GM19025 (cell line): ENCODE measurements around the gene MYO7B.
"Not testable (repeated sequence)": the region's sequence is repeated elsewhere in the genome, so short reads cannot be mapped to it uniquely, and the experiment has no call there.

Experiments
- ATAC-seq: cut with Tn5 transposase; IDR thresholded peaks from one replicate; pipeline ENCODE4 v1.9.1; 2021; ENCODE audit warnings: mild to moderate bottlenecking, low read depth, moderate library complexity; ENCODE audit not compliant: unreplicated experiment

The MYO7B gene

GRCh38 chr2:127570282-127571250 lies 35.1 kb downstream of the MYO7B start:
- no peak for ATAC-seq

DNA sequence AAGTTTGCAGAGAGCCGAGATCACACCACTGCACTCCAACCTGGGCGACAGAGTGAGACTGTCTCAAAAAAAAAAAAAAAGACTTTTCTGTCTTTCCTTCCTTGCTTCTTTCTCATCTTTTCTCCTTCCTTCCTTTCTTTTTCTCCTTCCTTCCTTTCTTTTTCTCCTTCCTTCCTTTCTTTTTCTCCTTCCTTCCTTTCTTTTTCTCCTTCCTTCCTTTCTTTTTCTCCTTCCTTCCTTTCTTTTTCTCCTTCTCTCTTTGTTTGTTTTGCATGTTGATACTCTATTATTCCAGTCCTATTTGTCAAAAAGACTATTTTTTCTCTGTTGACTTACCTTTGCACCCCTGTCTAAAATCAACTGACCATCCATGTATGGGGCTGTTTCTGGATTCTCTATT lies 36.9 kb downstream of the MYO7B start:
- ATAC-seq: not testable (repeated sequence)

- no peak for ATAC-seq
These were observed 37.4 kb downstream of the MYO7B start for GRCh38 chr2:127572841-127573240.

DNA sequence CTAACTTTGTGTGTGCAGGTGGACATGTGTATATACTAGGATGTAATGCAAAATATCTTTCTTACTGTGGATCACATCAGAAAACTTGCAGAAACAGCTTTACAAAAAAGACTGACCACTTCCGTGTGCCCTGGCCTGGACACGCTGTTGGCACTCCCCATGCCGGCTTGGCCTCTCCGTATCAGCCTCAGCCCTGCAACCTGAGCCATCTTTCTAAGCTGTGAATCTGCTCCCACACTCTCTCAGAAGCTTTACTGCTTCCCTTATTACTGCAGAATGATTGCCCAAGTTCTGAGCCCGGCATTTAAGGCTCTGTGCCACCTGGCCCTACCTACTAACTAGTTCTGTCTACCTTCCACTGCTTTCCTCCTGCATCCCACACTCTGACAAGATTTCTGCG lies 37.8 kb downstream of the MYO7B start:
- no peak for ATAC-seq

GRCh38 chr2:127573771-127574170 lies 38.3 kb downstream of the MYO7B start:
- no peak for ATAC-seq

DNA sequence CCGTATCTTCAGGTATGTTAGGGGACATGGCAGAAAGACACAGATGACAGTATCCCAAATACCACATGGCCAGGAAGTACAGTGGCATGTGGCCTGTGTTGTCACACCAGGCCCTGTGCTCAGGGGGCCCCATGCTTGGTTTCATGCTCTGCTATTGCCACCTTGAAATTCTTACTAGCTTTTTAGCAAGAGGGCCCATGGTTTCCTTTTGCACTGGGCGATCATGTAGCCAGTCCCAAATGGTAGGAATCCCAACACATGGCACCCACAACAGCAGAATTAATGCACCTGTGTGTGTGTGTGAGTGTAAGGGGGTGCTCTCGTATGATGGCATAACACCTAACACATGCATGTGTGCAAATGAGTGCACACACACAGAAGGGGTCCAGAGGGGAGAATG lies 39.2 kb downstream of the MYO7B start:
- ATAC-seq: no peak

GRCh38 chr2:127575185-127575765 lies 39.8 kb downstream of the MYO7B start:
- no peak for ATAC-seq

- no peak for ATAC-seq
These were observed 40.5 kb downstream of the MYO7B start for GRCh38 chr2:127575941-127576432.

DNA sequence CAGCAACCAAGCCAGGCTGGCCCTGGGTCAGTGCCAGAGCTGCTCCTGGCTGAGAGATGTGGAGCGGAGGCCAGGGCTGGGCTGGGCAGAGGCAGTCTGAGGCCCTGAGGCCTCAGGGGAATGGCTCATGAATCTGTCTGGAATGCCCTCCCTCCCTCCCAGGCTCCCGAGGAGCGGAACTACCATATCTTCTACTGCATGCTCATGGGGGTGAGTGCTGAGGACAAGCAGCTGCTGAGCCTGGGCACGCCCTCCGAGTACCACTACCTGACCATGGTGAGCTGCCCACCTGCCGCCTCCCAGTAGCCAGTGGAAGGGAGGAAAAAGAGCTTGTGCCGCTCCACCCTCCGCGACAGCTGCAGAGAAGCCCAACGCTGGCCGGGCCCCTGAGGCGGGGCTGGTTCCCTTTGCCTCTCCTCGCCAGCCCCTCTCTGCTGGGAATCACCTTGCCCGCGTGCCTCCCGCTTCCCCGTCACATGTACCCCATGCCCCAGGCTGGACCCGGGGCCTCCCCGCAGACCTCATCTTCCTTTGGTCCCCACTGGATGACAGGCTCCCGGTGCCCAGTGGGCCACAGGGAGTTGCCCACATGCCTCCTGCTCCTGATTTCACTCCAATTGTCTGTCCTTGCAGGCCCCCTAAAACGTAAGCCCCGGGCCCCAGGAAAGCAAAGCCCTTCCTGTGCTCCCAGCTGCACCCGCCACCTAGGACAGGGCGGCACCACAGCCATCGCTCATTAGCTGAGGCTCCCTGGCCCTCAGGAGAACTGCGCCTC lies 41.1 kb downstream of the MYO7B start:
- no peak for ATAC-seq

GRCh38 chr2:127577208-127577475 lies 41.7 kb downstream of the MYO7B start:
- ATAC-seq: no peak

DNA sequence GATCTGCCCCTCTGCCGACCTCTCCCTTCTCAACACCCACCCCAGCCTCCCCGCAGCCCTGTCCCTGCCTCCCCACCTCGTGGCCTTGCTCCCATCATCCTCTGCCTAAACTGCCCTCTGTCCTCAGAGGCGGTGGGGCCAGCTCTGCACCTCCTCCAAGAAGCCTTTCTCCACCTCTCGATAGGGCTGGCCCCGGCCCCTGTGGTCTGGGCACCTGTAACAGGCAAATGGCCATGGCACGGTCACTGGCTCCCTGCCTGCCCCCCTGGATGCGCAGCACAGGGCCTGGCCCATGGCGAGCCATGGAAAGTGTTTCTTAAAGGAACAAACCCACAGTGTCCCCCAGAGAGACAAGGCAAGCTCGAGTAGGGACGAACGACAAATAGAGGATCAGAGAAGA lies 42.0 kb downstream of the MYO7B start:
- ATAC-seq: no peak

DNA sequence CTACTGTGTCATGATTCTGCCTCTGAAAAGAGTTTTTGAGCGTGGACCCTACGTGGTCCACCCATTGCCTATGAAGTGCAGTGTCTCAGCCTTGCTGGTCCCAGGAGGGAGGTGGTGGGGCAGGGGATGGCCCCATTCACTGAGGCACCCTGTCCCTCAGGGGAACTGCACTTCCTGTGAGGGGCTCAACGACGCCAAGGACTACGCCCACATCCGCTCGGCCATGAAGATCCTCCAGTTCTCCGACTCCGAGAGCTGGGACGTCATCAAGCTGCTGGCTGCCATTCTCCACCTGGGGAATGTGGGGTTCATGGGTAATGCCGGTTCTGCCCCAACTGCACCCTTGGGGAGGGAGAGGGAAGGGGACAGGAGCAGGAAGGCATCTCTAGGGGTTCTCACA lies 42.5 kb downstream of the MYO7B start:
- no peak for ATAC-seq

- ATAC-seq: no peak
These were observed 42.9 kb downstream of the MYO7B start for GRCh38 chr2:127578411-127578810.

GRCh38 chr2:127579231-127579630 lies 43.7 kb downstream of the MYO7B start:
- no peak for ATAC-seq

GRCh38 chr2:127580167-127581049 lies 44.9 kb downstream of the MYO7B start:
- ATAC-seq: no peak

- ATAC-seq: no peak
These were observed 45.5 kb downstream of the MYO7B start for GRCh38 chr2:127581050-127581345.

DNA sequence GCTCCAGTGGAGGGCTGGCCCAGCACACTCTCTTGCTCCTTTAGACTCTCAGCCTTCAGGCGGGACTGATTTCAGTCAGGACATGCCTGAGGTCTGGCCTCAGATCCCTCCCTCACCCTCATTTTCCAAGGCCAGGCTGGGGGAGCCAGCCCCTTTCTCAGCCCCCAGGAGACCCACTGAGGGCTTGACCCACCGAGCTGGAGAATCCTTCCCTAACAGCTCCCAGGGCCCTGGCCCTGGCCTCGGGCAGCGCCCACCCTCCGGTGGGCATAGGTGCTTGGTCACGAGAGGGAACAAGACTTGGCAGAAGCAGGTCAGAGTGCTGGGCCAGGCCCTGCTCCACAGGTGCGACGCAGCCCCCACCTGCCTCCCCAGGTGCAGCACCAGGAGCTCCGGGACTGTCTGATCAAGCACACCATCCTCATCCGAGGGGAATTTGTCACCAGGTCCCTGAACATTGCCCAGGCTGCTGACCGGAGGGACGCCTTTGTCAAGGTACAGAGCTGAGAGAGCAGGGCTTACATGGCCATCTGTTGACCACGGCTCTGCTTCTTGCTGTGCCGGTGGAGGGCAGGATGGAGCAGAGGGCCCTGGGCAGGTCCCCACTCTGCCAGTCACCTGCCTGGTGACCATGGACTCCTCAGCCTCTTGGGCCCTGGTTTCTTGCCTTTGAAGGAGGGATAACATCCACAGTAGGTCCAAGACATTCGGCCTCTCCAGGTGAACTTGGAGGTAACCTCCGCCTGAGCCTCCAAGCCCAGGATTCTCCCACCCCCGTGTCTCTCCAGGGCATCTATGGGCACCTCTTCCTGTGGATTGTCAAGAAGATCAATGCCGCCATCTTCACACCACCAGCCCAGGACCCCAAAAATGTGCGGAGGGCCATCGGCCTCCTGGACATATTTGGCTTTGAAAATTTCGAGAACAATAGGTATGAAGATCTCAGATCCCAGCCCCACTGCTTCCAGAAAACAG lies 46.3 kb downstream of the MYO7B start:
- ATAC-seq: no peak

DNA sequence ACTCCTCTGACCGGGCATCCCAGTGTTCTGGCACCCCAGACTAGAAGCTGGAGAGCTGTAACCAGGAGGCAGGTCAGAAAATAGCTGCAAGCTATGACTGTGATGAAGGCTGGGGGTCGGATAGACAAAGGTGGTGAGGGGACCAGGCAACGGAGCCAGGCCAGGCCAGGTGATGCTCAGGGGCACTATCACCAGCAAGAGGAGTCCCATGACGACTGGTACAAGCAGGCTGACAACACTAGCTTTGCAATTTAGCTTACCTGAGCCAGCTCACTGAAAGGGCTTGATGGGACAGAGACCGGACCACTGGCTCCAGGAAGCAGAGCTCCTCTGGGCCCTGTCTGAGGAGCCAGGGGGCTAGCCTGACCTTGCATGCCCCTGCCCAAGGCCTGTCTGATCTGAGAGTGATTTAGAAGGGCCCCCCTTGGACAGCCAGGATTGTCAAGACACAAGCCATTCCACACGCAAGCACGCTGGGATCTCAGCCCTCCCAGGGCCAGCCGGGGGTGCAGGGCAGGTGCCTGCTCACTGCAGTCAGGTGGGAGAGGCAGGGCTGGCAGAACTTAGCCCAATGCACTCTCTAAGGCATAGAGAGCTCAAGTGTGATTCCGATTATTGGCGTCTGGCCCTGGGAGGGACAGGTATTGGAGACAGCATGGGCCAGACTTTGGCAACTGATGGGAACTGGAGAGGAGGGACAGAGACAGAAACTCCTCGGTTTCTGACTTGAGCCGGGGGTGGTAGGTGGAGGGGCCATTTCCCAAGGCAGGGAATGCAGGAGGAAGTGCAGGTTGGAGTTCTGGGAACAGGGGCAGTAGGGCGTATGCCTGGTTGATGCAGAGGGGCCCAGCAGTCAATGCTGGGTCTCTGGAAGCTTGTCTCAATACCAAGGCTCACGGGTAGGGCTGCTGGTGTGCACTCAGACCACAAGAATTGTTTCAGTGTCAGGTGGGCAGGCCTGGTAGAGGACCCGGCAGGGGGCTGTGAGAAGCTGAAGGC lies 47.7 kb downstream of the MYO7B start:
- no peak for ATAC-seq
